T-cell (primary cell): ENCODE measurements around the gene ZNF93. TPM values are rescaled to one million over a fixed set of nuclear protein-coding genes. Genes with fewer than 3 reads are reported as not detected.
"Not testable (repeated sequence)": the region's sequence is repeated elsewhere in the genome, so short reads cannot be mapped to it uniquely, and the experiment has no call there.

Experiments
- ATAC-seq, 4 experiments: fragments of 200-7000 bp in 3 of 4; fragments of 150-1000 bp in 1 of 4; cut with Tn5 transposase; replicated peaks in 1 of 4; 1 replicate in 3 of 4; 2 replicates in 1 of 4; pipeline ENCODE4 v1.10.0; 2021; ENCODE audit warnings: moderate library complexity in 3 of 4, mild to moderate bottlenecking in 2 of 4, moderate number of reproducible peaks in 1 of 4
- CTCF ChIA-PET, 2 donors: fragments of 300-600 bp; sonication (Branson Sonifier 250); formaldehyde crosslinking; loops; one replicate each; lab custom pipeline; 2022; ENCODE audit warnings: antibody characterized with exemption in 2 of 2; lab: Charles Lee
- POLR2A ChIA-PET, 2 donors: fragments of 300-600 bp; sonication (Branson Sonifier 250); formaldehyde crosslinking; loops; one replicate each; lab custom pipeline; 2022; ENCODE audit warnings: antibody characterized with exemption in 2 of 2; lab: Charles Lee
- DNase-seq, 35 experiments: peaks; one replicate each; pipeline versions ENCODE4 v3.0.0 to v3.0.0-alpha.2; 2013 to 2023
- H3K27ac ChIP-seq: one replicate; pipeline ENCODE4 v1.5.1; 2013; ENCODE audit warnings: low read length
- H3K27me3 ChIP-seq, 2 experiments: replicated peaks in 1 of 2; 1 replicate in 1 of 2; 2 replicates in 1 of 2; pipeline versions ENCODE4 v1.6.1 to v1.7.0; 2013; ENCODE audit warnings: low read length in 1 of 2, mixed read lengths in 1 of 2; ENCODE audit not compliant: control insufficient read depth in 2 of 2, insufficient read depth in 2 of 2; ENCODE audit errors: extremely low read depth in 1 of 2
- H3K36me3 ChIP-seq, 2 donors: 1 replicate in 1 of 2; 2 replicates in 1 of 2; pipeline versions ENCODE4 v1.6.1 to v1.7.0; 2013; ENCODE audit warnings: low read length in 1 of 2; ENCODE audit not compliant: control insufficient read depth in 2 of 2, insufficient read depth in 1 of 2; ENCODE audit errors: extremely low read depth in 1 of 2
- H3K4me1 ChIP-seq, 2 experiments: 1 replicate in 1 of 2; 2 replicates in 1 of 2; pipeline versions ENCODE4 v1.6.1 to v1.7.0; 2013; ENCODE audit warnings: low read length in 2 of 2, mixed read lengths in 1 of 2; ENCODE audit not compliant: insufficient read depth in 2 of 2, control insufficient read depth in 1 of 2; ENCODE audit errors: extremely low read depth in 1 of 2
- H3K4me3 ChIP-seq, 2 donors: 1 replicate in 1 of 2; 2 replicates in 1 of 2; pipeline versions ENCODE4 v1.5.1 to v1.7.0; 2013; ENCODE audit warnings: mild to moderate bottlenecking in 2 of 2, low read length in 1 of 2, moderate library complexity in 1 of 2; ENCODE audit not compliant: control insufficient read depth in 1 of 2; ENCODE audit errors: extremely low read depth in 1 of 2
- H3K9me3 ChIP-seq: 2 replicates; pipeline ENCODE4 v1.7.0; 2013
- H3K27ac Mint-ChIP-seq, 2 donors: one replicate each; pipeline ENCODE4 v1.8.0; 2020 to 2021; ENCODE audit warnings: mild to moderate bottlenecking in 2 of 2, mixed read lengths in 2 of 2
- H3K27me3 Mint-ChIP-seq, 2 donors: one replicate each; pipeline ENCODE4 v1.8.0; 2021 to 2022; ENCODE audit warnings: mixed read lengths in 2 of 2
- H3K36me3 Mint-ChIP-seq: one replicate; pipeline ENCODE4 v1.8.0; 2021; ENCODE audit warnings: mixed read lengths
- H3K4me1 Mint-ChIP-seq, 3 donors: one replicate each; pipeline ENCODE4 v1.8.0; 2020 to 2022; ENCODE audit warnings: mixed read lengths in 3 of 3, mild to moderate bottlenecking in 1 of 3
- H3K4me3 Mint-ChIP-seq, 3 donors: one replicate each; pipeline ENCODE4 v1.8.0; 2020 to 2022; ENCODE audit warnings: mild to moderate bottlenecking in 3 of 3, mixed read lengths in 3 of 3, moderate library complexity in 3 of 3
- H3K9me3 Mint-ChIP-seq, 3 donors: one replicate each; pipeline ENCODE4 v1.8.0; 2020 to 2022; ENCODE audit warnings: mixed read lengths in 3 of 3
- WGBS: methylation state at CpG from one replicate; pipeline ENCODE4 v1.1.5; 2013; ENCODE audit warnings: missing lambda C conversion rate; ENCODE audit not compliant: insufficient coverage; 5-methylcytosine and 5-hydroxymethylcytosine counted together
- total RNA-seq, 35 experiments: library from RNA in 6 of 35; stranded (reverse) in 6 of 35; fragments of 120-200 nt in 1 of 35; gene quantifications; one replicate each; pipeline versions ENCODE4 v1.2.1 to v1.2.4 and lab custom pipeline; 2013 to 2026

ZNF93 gene
- total RNA-seq, 5 donors from 2014 or later (not counting 1 experiment from before 2014, with no cell fraction given): 4.5 to 8.1 (median 6.7) TPM

DNA sequence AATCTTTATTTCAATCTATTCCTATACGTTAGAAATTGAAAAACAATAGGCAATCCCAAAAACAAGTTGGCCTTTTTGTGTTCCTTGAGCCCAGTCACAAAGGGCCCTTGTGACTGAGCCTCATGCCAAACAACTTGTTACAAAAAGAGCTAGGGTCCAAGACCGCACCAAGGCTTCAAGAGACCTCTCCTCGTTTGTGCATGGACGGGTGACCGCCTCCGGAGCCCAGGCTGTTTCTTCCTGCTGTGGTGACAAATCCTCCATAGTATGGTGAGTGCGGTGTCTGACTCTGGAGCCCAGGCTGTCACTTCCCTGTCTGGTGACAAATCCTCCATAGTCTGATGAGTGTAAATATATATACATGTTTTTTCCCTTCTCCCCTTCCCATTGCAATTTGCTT, 63.7 kb downstream of the ZNF93 start:
- CTCF ChIA-PET: no interaction called here
- Histone ChIP-seq H3K4me3 (no peak overlapping the region), H3K9me3 (no peaks in the 10 kb centered on the region), H3K27me3 (peaks cover 0 to 4% of the 10 kb centered on the region in 2 experiments), H3K36me3 (no peaks in the 10 kb centered on the region), H3K4me1 (no peaks in the 10 kb centered on the region), H3K27ac (no peak overlapping the region)
- whole genome bisulfite sequencing: 90% methylated on average over 2 of the region's 7 CpGs
- Mint-ChIP-seq H3K4me1 (no peaks in the 10 kb centered on the region), H3K9me3 (peaks cover 16 to 29% (median 24%) of the 10 kb centered on the region in 3 donors), H3K27ac (no peak overlapping the region), H3K36me3 (no peaks in the 10 kb centered on the region), H3K27me3 (peaks cover 0 to 5% of the 10 kb centered on the region in 2 donors), H3K4me3 (no peak overlapping the region)
- ATAC-seq (no peak), DNase-seq (no peak)
- POLR2A ChIA-PET: interaction anchor here in 1 of 2 donors (0.6 kb wide), 1 partner anchor 520 kb away, joined by 3 read pairs; no protein-coding TSS in a partner anchor

DNA sequence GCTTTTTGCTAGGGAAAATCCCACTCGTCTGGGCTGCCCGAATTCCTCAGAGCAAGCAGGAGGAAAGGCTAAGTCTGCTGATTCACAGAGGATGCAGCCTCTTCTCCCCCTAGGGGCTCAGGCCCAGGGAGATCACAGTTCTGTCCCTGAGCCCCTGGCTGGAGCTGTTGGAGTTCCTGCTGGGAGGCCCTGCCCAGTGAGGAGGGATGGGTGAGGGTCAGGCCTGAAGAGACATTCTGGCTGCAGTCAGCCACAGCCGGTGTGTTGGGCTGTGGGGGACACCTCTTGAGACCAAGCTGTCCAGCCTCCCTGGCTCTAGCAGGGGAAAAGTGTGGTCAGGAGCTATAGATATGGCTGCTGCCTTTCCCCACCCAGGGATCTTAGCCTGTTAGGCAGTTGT, 65.4 kb downstream of the ZNF93 start:
- H3K4me3 Mint-ChIP-seq, H3K27ac ChIP-seq, H3K4me1 ChIP-seq, H3K9me3 ChIP-seq, H3K27me3 ChIP-seq, ATAC-seq, CTCF ChIA-PET, H3K27ac Mint-ChIP-seq, H3K4me1 Mint-ChIP-seq, H3K36me3 Mint-ChIP-seq, H3K36me3 ChIP-seq, H3K4me3 ChIP-seq, DNase-seq, H3K27me3 Mint-ChIP-seq, POLR2A ChIA-PET: not testable (repeated sequence)
- H3K9me3 Mint-ChIP-seq: peaks cover 20 to 32% (median 28%) of the 10 kb centered on the region in 3 donors
- WGBS: 92% methylated on average over 2 of the region's 3 CpGs

DNA sequence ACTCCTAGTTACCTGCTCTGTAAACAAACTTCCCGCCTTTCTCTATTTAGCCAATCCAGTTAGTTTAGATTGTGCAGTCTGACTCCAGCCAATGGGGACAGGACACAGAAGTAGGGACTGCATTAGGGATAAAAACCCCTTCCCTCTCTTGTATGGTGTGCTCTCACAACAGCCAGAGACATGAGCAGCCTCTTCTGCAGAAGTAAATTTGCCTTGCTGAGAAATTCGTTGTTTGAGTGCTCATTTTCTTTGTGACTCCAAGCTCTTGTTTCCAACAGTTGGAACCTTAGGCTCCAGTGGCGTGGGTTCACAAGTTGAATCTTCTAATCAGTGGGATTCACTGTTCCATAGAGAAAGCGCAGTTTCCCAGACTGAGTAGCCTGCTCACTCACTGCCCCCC, 66.1 kb downstream of the ZNF93 start:
- Mint-ChIP-seq H3K9me3 (peaks cover 22 to 32% (median 31%) of the 10 kb centered on the region in 3 donors), H3K36me3 (no peaks in the 10 kb centered on the region), H3K27ac (no peak overlapping the region), H3K4me3 (no peak overlapping the region), H3K27me3 (peaks cover 0 to 5% of the 10 kb centered on the region in 2 donors), H3K4me1 (no peaks in the 10 kb centered on the region)
- Histone ChIP-seq H3K27me3 (peaks cover 0 to 6% of the 10 kb centered on the region in 2 experiments), H3K27ac (no peak overlapping the region), H3K4me1 (no peaks in the 10 kb centered on the region), H3K9me3 (no peaks in the 10 kb centered on the region), H3K36me3 (no peaks in the 10 kb centered on the region), H3K4me3 (no peak overlapping the region)
- ATAC-seq (no peak), DNase-seq (no peak)
- POLR2A ChIA-PET: no interaction called here
- CTCF ChIA-PET: no interaction called here
- WGBS: 75% methylated on average over 3 of the region's 4 CpGs

Other genes starting within 250 kb of the ZNF93 start
- gene ATP13A1, start 237.3 kb upstream of the ZNF93 start, total RNA-seq: 100 to 1,000 TPM in 3 of 5 donors, 10 to 100 TPM in 2; 80.4 to 170 (median 156) TPM
- 100 to 1,000 TPM in 3 of 5 donors, 10 to 100 TPM in 2; 66.2 to 180 (median 164) TPM for gene ZNF101, start 232.1 kb upstream of the ZNF93 start, total RNA-seq
- 10 to 100 TPM; 19.4 to 27.7 (median 21.7) TPM for gene ZNF14, start 167.8 kb upstream of the ZNF93 start, total RNA-seq
- 10 to 100 TPM; 35.3 to 65.6 (median 58.1) TPM for gene ZNF506, start 79.2 kb upstream of the ZNF93 start, total RNA-seq
- gene ZNF253, start 35.1 kb upstream of the ZNF93 start, total RNA-seq: 10 to 100 TPM in 4 of 5 donors, 1 to 10 TPM in 1; 8.4 to 27.9 (median 21.8) TPM
- 10 to 100 TPM in 2 of 5 donors, 1 to 10 TPM in 3; 7.5 to 14.4 (median 9.0) TPM for gene ZNF682, start 138.6 kb downstream of the ZNF93 start, total RNA-seq
- 1 to 10 TPM; 3.7 to 4.8 (median 4.1) TPM for gene ZNF90, start 177.1 kb downstream of the ZNF93 start, total RNA-seq